ENCODE results near the gene WWOX. TPM values are rescaled to one million over a fixed set of nuclear protein-coding genes. Genes with fewer than 3 reads are reported as not detected.

Gene WWOX
- total and polyA plus RNA-seq, 3 experiments from 2014 or later = 17.2 to 18.6 (median 18.2) TPM

GRCh38 chr16:78783570-78784079 is 684.2 kb downstream of the WWOX start:
- ChIA-PET POLR2A (no interaction called here), CTCF (no interaction called here)
- Mint-ChIP-seq H3K9me3 (no peaks in the 10 kb centered on the region), H3K4me1 (peaks cover 3 to 8% (median 6%) of the 10 kb centered on the region in 3 donors), H3K27me3 (peaks cover 0 to under 1% of the 10 kb centered on the region in 2 donors), H3K36me3 (peaks cover 0 to 9% (median 4%) of the 10 kb centered on the region in 3 donors), H3K27ac (no peak overlapping the region), H3K4me3 (no peak overlapping the region)
- H3K27me3 ChIP-seq (ENCODE audit: insufficient read depth, low read length, poor library complexity, severe bottlenecking) = no peaks in the 10 kb centered on the region
- H3K36me3 ChIP-seq (ENCODE audit: insufficient read depth, low read length) = no peaks in the 10 kb centered on the region
- H3K4me1 ChIP-seq (ENCODE audit: insufficient read depth, low read length) = no peaks in the 10 kb centered on the region
- H3K27ac ChIP-seq (ENCODE audit: low read depth, low read length) = no peak overlapping the region
- H3K9me3 ChIP-seq (ENCODE audit: low read length) = no peaks in the 10 kb centered on the region
- no peak for DNase-seq
- no peak overlapping the region for H3K4me3 ChIP-seq (ENCODE audit: low read length)

GRCh38 chr16:78784771-78785170 is 685.3 kb downstream of the WWOX start:
- no peaks in the 10 kb centered on the region for H3K9me3 ChIP-seq (ENCODE audit: low read length)
- H3K36me3 ChIP-seq (ENCODE audit: insufficient read depth, low read length) = no peaks in the 10 kb centered on the region
- Mint-ChIP-seq H3K27ac (no peak overlapping the region), H3K4me3 (peak overlapping the region in 1 of 7 donors; percentile 11), H3K9me3 (no peaks in the 10 kb centered on the region), H3K27me3 (no peaks in the 10 kb centered on the region), H3K36me3 (peaks cover 0 to 9% (median 4%) of the 10 kb centered on the region in 3 donors), H3K4me1 (peaks cover 3 to 7% (median 3%) of the 10 kb centered on the region in 3 donors)
- H3K27ac ChIP-seq (ENCODE audit: low read depth, low read length) = no peak overlapping the region
- no peak overlapping the region for H3K4me3 ChIP-seq (ENCODE audit: low read length)
- POLR2A ChIA-PET = no interaction called here
- DNase-seq = no peak
- H3K27me3 ChIP-seq (ENCODE audit: insufficient read depth, low read length, poor library complexity, severe bottlenecking) = no peaks in the 10 kb centered on the region
- no peaks in the 10 kb centered on the region for H3K4me1 ChIP-seq (ENCODE audit: insufficient read depth, low read length)
- CTCF ChIA-PET = no interaction called here

- Histone ChIP-seq H3K4me3 (ENCODE audit: low read length) (no peak overlapping the region), H3K9me3 (ENCODE audit: low read length) (no peaks in the 10 kb centered on the region), H3K27ac (ENCODE audit: low read depth, low read length) (no peak overlapping the region), H3K27me3 (ENCODE audit: insufficient read depth, low read length, poor library complexity, severe bottlenecking) (no peaks in the 10 kb centered on the region), H3K36me3 (ENCODE audit: insufficient read depth, low read length) (no peaks in the 10 kb centered on the region), H3K4me1 (ENCODE audit: insufficient read depth, low read length) (no peaks in the 10 kb centered on the region)
- Mint-ChIP-seq H3K36me3 (peaks cover 0 to 9% (median 4%) of the 10 kb centered on the region in 3 donors), H3K27ac (no peak overlapping the region), H3K4me3 (no peak overlapping the region), H3K4me1 (peaks cover 3 to 8% (median 4%) of the 10 kb centered on the region in 3 donors), H3K9me3 (no peaks in the 10 kb centered on the region), H3K27me3 (no peaks in the 10 kb centered on the region)
- DNase-seq = no peak
- ChIA-PET CTCF (no interaction called here), POLR2A (no interaction called here)
Measured at GRCh38 chr16:78785218-78785617, 685.8 kb downstream of the WWOX start.

- ChIA-PET POLR2A (no interaction called here), CTCF (no interaction called here)
- Histone ChIP-seq H3K27ac (ENCODE audit: low read depth, low read length) (no peak overlapping the region), H3K4me3 (ENCODE audit: low read length) (no peak overlapping the region), H3K9me3 (ENCODE audit: low read length) (no peaks in the 10 kb centered on the region), H3K27me3 (ENCODE audit: insufficient read depth, low read length, poor library complexity, severe bottlenecking) (no peaks in the 10 kb centered on the region), H3K4me1 (ENCODE audit: insufficient read depth, low read length) (no peaks in the 10 kb centered on the region), H3K36me3 (ENCODE audit: insufficient read depth, low read length) (no peaks in the 10 kb centered on the region)
- DNase-seq = no peak
- H3K27ac Mint-ChIP-seq = no peak overlapping the region
- peaks cover 0 to 4% (median 2%) of the 10 kb centered on the region in 3 donors for H3K36me3 Mint-ChIP-seq
- H3K27me3 Mint-ChIP-seq = no peaks in the 10 kb centered on the region
- H3K4me3 Mint-ChIP-seq = no peak overlapping the region
- no peaks in the 10 kb centered on the region for H3K9me3 Mint-ChIP-seq
- H3K4me1 Mint-ChIP-seq = peaks cover 4 to 12% (median 8%) of the 10 kb centered on the region in 3 donors
Measured at GRCh38 chr16:78786635-78787034, 687.2 kb downstream of the WWOX start.

GRCh38 chr16:78788276-78788675 is 688.8 kb downstream of the WWOX start:
- Mint-ChIP-seq H3K4me1 (peaks cover 4 to 12% (median 8%) of the 10 kb centered on the region in 3 donors), H3K36me3 (no peaks in the 10 kb centered on the region), H3K27me3 (no peaks in the 10 kb centered on the region), H3K27ac (no peak overlapping the region), H3K9me3 (no peaks in the 10 kb centered on the region), H3K4me3 (no peak overlapping the region)
- no peaks in the 10 kb centered on the region for H3K9me3 ChIP-seq (ENCODE audit: low read length)
- no peak overlapping the region for H3K4me3 ChIP-seq (ENCODE audit: low read length)
- no peak overlapping the region for H3K27ac ChIP-seq (ENCODE audit: low read depth, low read length)
- ChIA-PET POLR2A (no interaction called here), CTCF (interaction anchor here (0.6 kb wide), 1 partner anchor 486 kb away, joined by 3 read pairs; no protein-coding TSS in a partner anchor)
- no peaks in the 10 kb centered on the region for H3K36me3 ChIP-seq (ENCODE audit: insufficient read depth, low read length)
- H3K4me1 ChIP-seq (ENCODE audit: insufficient read depth, low read length) = no peaks in the 10 kb centered on the region
- DNase-seq = no peak
- H3K27me3 ChIP-seq (ENCODE audit: insufficient read depth, low read length, poor library complexity, severe bottlenecking) = no peaks in the 10 kb centered on the region

- no peaks in the 10 kb centered on the region for H3K4me1 ChIP-seq (ENCODE audit: insufficient read depth, low read length)
- no peaks in the 10 kb centered on the region for H3K27me3 ChIP-seq (ENCODE audit: insufficient read depth, low read length, poor library complexity, severe bottlenecking)
- H3K4me1 Mint-ChIP-seq = peaks cover 8 to 17% (median 8%) of the 10 kb centered on the region in 3 donors
- POLR2A ChIA-PET = no interaction called here
- H3K27ac ChIP-seq (ENCODE audit: low read depth, low read length) = no peak overlapping the region
- CTCF ChIA-PET = interaction anchor here (0.6 kb wide), 1 partner anchor 485 kb away, joined by 3 read pairs; no protein-coding TSS in a partner anchor
- DNase-seq = no peak
- H3K9me3 Mint-ChIP-seq = no peaks in the 10 kb centered on the region
- H3K36me3 ChIP-seq (ENCODE audit: insufficient read depth, low read length) = no peaks in the 10 kb centered on the region
- H3K9me3 ChIP-seq (ENCODE audit: low read length) = no peaks in the 10 kb centered on the region
- no peak overlapping the region for H3K4me3 ChIP-seq (ENCODE audit: low read length)
- no peak overlapping the region for H3K4me3 Mint-ChIP-seq
- no peaks in the 10 kb centered on the region for H3K27me3 Mint-ChIP-seq
- no peaks in the 10 kb centered on the region for H3K36me3 Mint-ChIP-seq
- no peak overlapping the region for H3K27ac Mint-ChIP-seq
Measured at GRCh38 chr16:78788696-78789095, 689.2 kb downstream of the WWOX start.

- POLR2A ChIA-PET = no interaction called here
Measured at GRCh38 chr16:78789561-78789960, 690.1 kb downstream of the WWOX start.

GRCh38 chr16:78791011-78791410 is 691.6 kb downstream of the WWOX start:
- Histone ChIP-seq H3K4me3 (ENCODE audit: low read length) (no peak overlapping the region), H3K4me1 (ENCODE audit: insufficient read depth, low read length) (peaks cover 14% of the 10 kb centered on the region), H3K9me3 (ENCODE audit: low read length) (no peaks in the 10 kb centered on the region), H3K27ac (ENCODE audit: low read depth, low read length) (no peak overlapping the region), H3K36me3 (ENCODE audit: insufficient read depth, low read length) (no peaks in the 10 kb centered on the region), H3K27me3 (ENCODE audit: insufficient read depth, low read length, poor library complexity, severe bottlenecking) (no peaks in the 10 kb centered on the region)
- peak overlapping the region in 3 of 8 donors; percentile 10 to 74 (median 24) for H3K27ac Mint-ChIP-seq
- no peak for DNase-seq
- no peaks in the 10 kb centered on the region for H3K9me3 Mint-ChIP-seq
- H3K4me3 Mint-ChIP-seq = no peak overlapping the region
- POLR2A ChIA-PET = no interaction called here
- CTCF ChIA-PET = no interaction called here
- H3K36me3 Mint-ChIP-seq = no peaks in the 10 kb centered on the region
- no peaks in the 10 kb centered on the region for H3K27me3 Mint-ChIP-seq
- peaks cover 29 to 40% (median 31%) of the 10 kb centered on the region in 3 donors for H3K4me1 Mint-ChIP-seq

More at GRCh38 chr16:78789561-78789960, 690.1 kb downstream of the WWOX start:
- Mint-ChIP-seq H3K4me3 (no peak overlapping the region), H3K4me1 (peaks cover 15 to 25% (median 16%) of the 10 kb centered on the region in 3 donors), H3K27ac (no peak overlapping the region), H3K9me3 (no peaks in the 10 kb centered on the region), H3K27me3 (no peaks in the 10 kb centered on the region), H3K36me3 (no peaks in the 10 kb centered on the region)
- Histone ChIP-seq H3K4me1 (ENCODE audit: insufficient read depth, low read length) (peaks cover 5% of the 10 kb centered on the region), H3K36me3 (ENCODE audit: insufficient read depth, low read length) (no peaks in the 10 kb centered on the region), H3K9me3 (ENCODE audit: low read length) (no peaks in the 10 kb centered on the region), H3K27ac (ENCODE audit: low read depth, low read length) (no peak overlapping the region), H3K4me3 (ENCODE audit: low read length) (no peak overlapping the region), H3K27me3 (ENCODE audit: insufficient read depth, low read length, poor library complexity, severe bottlenecking) (no peaks in the 10 kb centered on the region)
- DNase-seq = no peak
- CTCF ChIA-PET = no interaction called here
